Breast epithelium (tissue), 3 donors: ENCODE data around the gene MAP3K2.

Source experiments
- CTCF ChIP-seq, 3 donors: fragments of 450-650 bp; IDR thresholded peaks; one replicate each; pipeline ENCODE4 v1.5.1; 2016 to 2017; ENCODE audit warnings: antibody characterized with exemption in 3 of 3, mild to moderate bottlenecking in 3 of 3, moderate library complexity in 3 of 3
- POLR2A ChIP-seq: fragments of 450-650 bp; IDR thresholded peaks from one replicate; pipeline ENCODE4 v1.6.1; 2016; ENCODE audit warnings: antibody characterized with exemption, mild to moderate bottlenecking, moderate library complexity

GRCh38 chr2:127388423-127389164 is 819 bp upstream of the MAP3K2 start:
- no peak for TF ChIP-seq POLR2A
- TF ChIP-seq CTCF (IDR thresholded peaks at IDR 0.05) = no peak
